Raji (cell line): ENCODE results near the gene SERPINA10.

ENCODE experiments used
- POLR2A ChIP-seq: IDR thresholded peaks from 2 replicates; pipeline ENCODE4 v1.6.1; 2011; ENCODE audit warnings: low read depth, low read length, control low read depth; ENCODE audit not compliant: insufficient read depth

Gene SERPINA10

DNA sequence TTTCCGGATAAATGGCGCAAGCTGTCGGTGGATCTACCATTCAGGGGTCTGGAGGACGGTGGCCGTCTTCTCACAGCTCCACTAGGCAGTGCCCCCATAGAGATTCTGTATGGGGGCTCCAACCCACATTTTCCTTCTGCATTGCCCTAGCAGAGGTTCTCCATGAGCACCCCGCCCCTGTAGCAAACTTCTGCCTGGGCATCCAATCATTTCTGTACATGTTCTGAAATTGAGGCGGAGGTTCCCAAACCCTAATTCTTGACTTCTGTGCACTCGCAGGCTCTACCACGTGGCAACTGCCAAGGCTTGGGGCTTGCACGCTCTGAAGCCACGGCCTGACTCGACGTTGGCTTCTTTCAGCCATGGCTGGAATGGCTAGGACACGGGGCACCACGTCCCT, 5.1 kb upstream of the SERPINA10 start:
- no peak for TF ChIP-seq POLR2A

DNA sequence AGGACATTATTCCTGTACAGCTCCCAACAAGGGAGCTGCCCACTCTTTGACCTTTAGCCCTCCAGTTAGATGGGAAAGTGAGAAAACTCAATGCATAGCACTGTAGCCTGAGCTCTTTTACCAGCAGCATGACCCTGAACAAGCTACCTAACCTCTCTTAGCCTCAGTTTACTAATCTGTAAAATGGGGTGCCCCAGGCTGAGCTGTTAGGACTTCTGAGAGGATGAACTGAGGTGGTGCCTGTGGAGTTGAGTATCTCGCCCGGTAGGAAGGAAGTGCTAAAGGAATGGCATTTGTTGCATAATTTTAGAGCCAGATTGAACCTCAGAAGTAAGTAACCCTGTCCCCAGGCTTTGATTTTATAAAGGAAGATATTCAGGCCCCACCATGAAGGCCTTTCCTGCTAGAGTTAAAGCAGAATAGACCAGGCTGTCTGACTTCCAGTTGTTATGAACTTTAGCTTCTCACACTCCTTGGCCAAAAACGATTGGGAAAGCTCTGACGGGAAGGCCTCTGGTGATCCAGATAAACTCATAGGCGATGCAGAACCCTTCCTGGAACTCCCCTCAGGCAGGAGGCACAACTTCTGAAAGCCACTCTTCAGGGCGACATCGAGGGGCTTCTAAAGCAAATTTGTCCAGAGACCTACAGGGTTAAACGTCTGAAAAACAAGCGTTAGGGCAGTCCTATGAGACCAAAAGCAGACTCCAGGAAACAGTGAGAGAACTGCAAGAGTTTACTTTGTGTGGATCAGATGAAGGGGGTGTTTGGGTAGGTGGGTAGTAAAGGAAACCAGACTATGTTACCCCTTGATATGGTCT, 2.5 kb upstream of the SERPINA10 start:
- TF ChIP-seq POLR2A, result no peak

DNA sequence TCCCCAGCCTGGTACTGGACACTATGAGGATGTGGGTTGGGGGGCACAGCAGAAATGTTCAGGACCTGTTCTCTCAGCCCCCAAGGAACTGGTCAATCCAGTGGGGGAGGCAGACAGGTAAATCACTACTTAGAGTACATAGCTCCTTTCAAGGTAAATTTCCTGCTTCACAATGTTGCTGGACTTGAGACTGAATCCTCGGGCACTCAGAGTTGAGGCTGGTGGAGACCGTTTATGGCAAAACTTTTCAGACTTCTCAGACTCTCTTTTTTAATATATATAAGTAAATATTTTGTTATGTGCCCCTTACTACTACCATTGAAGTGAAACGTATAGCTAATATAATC, 483 bp upstream of the SERPINA10 start:
- TF ChIP-seq POLR2A, result no peak

DNA sequence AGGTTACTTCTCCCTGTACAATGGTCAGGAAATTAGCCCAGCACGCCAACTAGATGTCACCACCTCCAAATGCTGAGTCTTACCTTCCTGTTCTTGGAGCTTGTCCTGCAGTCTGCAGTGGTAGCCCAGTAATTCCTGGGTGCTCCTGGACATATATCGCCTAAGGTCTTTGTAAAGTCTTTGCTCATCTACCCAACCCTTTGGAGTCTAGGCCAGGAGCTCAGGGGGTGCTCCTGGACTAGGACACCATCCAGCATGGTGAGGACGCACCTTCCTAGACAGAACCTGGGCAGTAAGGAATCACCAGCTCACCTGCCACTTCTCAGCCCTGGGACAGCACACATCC, 569 bp downstream of the SERPINA10 start:
- TF ChIP-seq POLR2A, result no peak

DNA sequence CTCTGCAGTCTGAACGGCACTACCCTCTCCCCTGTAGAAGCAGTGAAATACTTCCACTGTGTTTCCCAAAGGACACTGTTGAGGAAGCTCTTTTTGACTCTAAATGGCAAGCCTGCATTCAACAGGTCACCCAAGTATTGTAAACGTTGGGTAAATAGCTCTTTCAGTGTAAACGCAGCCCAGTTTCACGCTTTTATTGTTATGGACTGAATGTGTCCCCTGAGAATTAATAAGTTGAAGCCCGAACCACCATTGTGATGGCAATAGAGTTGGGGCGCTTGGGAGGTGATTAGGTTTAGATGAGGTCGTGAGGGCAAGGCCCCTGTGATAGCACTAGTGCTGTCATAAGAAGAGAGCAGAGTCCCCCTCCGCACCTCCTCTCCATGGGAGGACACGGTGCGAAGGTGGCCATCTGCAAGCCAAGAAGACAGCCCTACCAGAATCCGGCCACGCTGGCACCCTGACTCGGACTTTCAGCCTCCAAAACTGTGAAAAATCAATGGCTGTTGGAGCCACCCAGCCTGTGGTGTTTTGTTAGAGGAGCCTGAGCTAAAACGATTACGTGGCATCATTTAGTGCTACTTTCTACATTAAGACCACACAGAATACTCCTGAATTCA, 1.1 kb downstream of the SERPINA10 start:
- TF ChIP-seq POLR2A, result no peak

DNA sequence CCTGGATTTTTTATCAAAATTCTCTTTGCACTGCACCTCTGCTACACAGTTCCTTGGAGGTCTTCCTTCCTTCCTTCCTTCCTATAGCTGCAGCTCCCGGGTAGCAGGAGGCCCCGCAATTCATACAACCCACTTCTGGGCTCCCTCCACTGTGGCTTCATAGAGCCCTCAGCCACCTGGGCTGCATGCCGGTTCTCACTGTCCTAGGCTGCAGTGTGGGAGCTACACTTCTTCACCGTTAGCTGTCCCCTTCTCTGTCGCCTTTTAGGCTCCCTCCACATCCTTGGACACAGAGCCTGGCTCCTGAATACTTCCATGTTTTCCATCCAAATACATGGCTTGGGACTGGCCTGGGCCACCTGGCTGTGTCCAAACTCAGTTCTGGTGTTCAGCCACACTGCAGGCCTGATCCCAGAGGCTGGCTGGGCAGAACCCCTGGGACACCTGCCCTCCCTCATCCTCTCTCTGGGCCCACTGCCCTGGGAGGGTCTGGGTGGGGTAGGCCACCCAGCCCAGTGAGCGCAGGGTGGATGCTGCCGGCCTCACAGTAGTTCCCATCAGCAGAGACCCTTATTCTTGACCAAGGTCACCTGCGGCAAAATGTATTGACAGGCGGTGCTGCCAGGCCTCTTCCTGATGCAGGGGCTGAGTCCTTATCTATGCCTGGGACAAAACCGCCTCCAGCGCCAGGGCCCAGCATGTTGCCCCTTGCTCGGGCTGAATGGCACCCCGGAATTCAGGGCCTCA, 1.7 kb downstream of the SERPINA10 start:
- TF ChIP-seq POLR2A, result no peak

DNA sequence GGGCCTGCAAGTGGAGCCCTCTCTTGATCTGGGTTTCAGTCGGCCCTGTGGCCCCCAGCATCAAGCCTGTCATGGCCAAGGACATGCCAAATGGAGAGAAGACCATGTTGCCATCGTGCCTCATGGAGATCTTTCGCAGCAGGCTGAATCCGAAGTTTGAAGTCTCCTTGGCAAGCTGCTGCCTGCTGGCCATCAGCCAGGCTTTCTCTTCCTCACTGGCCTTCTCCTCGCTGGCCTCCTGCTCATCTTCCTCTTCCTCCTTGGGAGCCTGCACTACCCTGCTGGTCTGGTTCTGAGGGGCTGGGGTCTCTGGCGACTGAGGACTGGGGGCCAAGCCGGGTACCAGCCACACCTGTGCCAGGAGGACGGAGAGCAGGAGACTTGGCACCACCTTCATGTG, 2.9 kb downstream of the SERPINA10 start:
- TF ChIP-seq POLR2A, result no peak

DNA sequence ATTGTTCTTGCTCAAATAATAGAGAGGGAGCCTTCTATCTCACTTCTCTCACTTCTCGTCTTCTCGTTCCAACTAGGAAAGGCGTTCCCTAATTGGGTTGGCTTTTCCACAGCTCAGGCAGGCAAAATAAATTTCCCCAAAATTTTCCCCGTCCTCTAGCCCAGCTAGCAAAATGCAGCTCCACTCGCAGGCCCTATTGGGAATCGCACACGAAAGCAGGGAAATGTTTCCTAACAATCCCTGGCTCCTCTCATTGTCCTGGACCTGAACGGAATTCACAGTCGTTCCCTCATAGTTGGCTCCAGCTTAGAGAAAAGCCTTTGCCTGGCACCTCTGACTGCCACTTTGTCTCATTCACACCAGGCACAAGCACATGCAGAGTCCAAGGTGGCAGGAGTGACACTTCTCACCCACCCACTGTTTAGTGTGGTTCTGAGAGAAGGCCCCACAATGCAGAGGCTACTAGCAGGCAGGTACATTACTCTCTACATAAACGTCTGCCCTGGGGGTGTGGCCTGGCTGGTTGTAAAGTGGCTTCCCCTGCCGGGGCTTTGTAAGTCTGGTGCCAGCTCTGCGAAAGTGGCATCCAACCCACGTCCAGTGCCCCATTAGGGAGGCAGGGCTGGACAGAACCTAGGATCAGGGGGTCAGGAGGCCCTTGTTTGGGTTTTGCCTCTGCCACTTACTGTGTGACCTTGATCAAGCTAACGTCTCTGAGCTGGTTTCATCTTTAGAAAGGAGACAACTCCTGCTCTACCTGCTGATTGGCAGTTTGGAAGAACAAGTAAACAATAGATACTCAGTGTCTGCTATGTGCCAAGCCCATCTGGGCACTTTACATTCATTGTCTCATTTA, 4.2 kb downstream of the SERPINA10 start:
- TF ChIP-seq POLR2A, result no peak

DNA sequence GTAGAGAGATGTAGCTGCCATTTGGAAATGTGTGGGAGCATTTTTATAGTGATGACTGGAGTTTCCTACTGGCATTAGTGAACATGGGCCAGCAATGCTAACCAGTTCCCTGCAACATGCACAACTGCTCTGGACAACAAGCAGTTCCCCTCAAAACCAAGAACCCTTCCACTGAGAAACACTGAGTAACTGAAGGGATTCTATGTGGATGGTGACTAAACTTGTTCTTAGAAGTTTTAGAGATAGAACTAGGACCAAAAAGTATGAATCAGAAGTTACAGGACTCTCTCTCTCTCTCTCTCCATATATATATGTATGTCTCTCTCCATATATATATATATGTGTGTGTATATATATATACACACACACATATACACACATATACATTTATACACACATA, 7.9 kb downstream of the SERPINA10 start:
- TF ChIP-seq POLR2A, result no peak

DNA sequence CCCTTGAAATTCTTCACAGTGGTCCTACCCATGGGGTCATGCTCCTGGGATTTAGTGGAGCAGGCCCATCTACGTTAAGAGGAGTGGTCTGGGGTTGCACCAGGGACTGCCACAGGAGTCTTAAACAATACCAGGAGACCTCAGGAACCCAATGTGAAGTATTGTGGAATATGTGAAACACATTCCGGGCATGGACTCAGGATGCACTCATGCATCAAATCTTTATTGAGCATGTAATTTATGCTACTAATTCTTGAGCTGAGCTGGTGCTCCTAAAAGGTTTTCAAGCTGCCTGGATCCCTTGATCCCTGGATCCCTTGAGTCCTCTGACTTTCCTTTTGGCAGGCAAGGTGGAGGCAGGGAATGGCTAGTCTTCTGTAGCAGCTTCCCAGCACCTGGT, 8.8 kb downstream of the SERPINA10 start:
- TF ChIP-seq POLR2A, result no peak

DNA sequence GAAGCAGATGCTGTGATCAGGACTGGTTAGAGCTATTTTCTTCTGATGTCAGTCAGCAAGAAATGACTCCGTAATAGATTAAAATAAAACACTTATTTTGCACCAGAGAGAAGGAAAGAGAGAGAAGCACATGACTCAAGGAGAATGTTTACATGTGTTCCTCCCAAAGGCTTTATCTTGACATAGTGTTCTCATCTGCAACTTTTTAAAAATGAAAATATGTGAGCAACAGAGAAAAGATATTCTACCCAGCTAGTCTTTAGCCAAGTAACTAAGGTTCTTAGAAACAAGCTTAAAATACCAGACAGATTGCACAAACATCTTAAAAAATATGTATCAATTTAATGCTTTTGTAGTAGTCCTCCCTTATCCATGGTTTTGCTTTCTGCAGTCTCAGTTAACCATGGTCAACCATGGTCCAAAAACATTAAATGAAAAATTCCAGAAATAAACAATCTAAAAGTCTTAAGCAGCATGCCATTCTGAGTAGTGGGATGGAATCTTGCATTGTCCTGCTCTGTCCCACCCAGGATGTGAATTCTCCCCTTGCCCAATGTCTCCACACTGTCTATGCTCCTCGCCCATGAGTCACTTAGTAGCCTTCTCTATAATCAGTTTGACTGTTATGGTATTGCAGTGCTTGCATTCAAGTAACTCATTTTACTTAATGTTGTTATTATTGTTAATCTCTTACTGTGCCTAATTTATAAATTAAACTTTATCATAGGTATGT, 9.9 kb downstream of the SERPINA10 start:
- no peak for TF ChIP-seq POLR2A

DNA sequence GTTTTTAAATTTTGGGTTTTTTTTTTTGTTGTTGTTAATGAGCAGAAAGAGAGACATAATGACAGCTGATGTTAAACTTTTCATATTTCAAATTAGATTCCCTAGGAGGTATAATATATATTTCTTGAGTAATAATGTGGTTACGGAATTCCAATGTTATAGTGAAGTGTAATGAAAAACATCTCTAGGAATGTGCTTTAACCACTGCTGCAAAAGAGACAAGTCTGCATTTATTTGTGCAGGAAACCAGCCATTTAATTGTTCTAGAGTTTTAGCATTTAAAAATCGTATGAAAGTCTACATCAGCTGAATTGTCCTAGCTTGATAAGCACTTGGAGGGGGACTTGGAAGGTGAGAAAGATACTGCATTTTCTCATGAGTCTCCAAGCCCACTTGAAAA, 14.3 kb downstream of the SERPINA10 start:
- no peak for TF ChIP-seq POLR2A

DNA sequence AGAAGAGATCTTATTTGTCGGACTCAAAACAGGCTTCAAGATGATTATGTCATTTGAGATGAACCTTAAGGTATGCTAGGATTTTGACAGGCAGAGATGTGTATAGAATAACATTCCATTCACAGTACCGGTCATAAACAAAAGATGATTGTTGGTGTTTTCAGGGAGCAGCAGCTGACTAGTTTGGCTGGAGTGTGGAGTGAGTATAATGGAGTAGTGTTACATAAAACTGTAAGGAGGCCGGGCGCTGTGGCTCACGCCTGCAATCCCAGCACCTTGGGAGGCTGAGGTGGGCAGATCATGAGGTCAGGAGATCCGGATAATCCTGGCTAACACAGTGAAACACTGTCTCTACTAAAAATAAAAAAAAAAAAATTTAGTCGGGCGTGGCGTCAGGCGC, 23.9 kb downstream of the SERPINA10 start:
- no peak for TF ChIP-seq POLR2A

DNA sequence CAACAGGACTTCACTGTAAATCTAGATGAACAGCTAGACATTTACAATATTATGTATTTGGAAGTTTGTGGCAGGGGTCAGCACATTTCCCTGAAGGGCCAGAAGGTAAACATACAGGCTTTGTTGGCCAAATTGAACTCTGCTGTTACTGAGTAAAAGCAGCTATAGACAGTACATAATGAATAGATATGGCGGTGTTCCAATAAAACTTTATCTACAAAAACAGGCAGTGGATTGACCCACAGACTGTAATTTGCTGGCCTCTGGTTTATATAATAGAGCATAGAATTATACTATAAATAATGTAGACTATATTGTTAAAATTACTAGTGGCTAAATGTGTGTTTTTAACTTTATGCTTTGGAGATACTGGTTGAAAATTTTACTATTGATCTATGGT, 25.7 kb downstream of the SERPINA10 start:
- TF ChIP-seq POLR2A, result no peak

DNA sequence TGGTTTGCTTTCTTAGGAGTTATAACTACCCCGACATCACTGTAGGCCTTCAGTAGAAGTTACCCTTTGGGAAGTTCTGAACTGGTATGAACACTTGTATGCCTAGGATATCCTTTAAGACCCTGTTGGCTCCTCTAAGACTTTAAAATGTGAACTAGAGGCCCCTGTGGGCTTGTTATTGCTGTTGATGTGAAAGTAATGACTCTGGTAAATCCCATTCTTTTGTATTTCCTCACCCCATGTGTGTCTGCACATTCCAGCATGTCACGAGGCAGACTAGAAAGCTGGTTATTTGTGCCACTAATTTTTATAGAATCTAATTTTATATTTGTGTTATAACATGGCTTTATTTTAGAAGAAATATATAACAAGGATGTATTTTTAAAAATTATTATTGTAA, 48.9 kb downstream of the SERPINA10 start:
- no peak for TF ChIP-seq POLR2A
